GM18519 (cell line): ENCODE data around the gene PTAFR.
"Not testable (repeated sequence)": the region's sequence is repeated elsewhere in the genome, so short reads cannot be mapped to it uniquely, and the experiment has no call there.

Source experiments
- ATAC-seq: cut with Tn5 transposase; IDR thresholded peaks from one replicate; pipeline ENCODE4 v1.9.1; 2021; ENCODE audit warnings: mild to moderate bottlenecking, moderate library complexity; ENCODE audit not compliant: unreplicated experiment, low FRiP score

PTAFR gene

DNA sequence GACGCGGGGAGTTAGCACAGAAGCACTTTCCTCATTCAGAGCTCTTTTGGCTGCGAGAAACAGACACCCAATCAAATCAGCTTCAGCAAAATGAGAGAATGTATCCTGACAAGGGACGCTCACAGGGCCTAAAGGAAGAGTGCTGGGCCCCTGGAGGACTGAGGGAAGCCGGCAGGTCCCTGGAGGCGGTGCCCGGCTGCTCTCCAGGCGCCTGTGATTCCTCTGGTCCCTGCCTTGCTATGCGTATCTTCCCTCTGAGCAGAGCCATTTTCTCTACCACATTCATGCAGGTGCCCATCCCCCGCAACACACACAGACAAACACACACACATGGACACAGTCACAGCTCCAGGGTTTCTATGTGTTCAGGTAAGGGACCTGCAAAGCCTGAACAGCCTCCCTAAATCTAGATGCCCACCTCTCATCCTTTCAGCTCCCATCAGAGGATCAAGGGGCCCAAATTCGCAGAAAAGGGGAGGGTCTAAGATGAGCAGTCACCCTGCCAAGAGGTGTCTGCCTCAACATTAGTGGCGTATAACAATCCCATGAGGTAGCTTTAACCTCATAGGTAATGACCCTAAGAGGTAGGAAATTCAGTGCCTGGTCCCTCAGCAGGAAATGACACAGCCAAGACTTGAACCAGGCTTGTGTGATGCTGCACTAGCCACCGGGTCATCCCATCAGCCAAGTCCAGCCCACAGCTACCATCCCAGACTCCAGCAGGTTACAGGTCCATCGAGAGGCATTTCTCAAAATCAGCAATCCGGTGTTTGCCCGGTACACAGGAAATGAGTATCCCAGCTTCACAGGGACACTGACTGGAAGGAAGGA lies 29.0 kb downstream of the PTAFR start:
- no peak for ATAC-seq

DNA sequence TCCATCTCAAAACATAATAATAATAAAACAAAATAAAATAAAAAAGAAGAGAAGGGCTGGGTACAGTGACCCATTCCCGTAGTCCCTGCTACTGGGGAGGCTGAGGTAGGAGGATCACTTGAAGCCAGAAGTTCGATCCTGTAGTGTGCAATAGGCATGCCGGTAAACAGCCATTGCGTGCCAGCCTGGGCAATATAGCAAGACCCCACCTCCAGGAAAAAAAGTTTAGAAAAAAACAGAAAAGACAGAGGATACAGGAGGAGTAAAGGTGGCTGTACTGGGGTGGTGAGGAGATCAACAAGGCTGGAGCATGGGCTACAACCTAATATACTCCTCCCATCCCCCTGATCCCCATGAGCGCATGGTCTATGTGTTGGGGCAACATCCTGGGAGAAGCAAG lies 30.8 kb downstream of the PTAFR start:
- ATAC-seq: no peak

DNA sequence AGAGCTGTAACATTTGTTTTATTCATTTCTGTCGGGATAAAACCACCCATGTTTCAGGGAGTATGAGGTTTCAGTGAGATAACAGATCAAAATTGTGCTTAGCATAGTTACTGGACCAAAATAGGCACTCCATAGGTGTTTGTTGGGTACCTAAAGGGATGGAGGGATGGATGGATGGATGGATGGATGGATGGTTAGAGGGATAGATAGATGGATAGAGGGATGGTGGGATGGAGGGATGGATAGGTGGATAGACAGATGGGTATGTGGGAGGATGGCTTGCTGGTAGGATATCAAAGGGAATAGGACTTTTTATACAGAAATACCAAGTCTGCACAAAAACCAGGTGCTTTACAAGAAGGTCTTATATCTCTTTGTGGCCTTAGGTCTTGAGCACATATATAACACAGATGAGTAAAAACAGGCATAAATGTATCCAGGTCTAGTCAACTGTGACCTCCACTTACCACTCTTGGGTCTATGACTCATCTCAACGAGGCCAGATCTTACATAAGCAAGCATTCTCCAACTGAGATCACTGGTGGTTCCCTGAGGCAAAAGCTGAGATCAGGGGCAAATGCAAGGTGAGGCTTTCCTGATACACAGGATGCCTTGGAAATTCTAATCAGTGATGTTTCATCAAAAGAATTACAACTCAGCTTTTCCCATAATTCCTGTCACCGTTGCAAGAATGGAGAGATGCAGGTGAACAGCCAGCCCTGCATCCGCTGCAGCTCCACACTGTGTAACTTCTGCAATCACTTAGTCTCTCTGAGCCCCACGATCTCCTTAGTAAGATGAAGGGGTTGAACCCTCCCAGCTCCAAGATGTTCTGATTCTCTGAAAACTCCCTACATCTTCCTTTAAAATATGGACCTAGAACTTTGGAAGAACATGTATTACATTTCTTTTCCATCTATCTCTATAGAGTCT lies 32.0 kb downstream of the PTAFR start:
- ATAC-seq: peak; percentile 73

DNA sequence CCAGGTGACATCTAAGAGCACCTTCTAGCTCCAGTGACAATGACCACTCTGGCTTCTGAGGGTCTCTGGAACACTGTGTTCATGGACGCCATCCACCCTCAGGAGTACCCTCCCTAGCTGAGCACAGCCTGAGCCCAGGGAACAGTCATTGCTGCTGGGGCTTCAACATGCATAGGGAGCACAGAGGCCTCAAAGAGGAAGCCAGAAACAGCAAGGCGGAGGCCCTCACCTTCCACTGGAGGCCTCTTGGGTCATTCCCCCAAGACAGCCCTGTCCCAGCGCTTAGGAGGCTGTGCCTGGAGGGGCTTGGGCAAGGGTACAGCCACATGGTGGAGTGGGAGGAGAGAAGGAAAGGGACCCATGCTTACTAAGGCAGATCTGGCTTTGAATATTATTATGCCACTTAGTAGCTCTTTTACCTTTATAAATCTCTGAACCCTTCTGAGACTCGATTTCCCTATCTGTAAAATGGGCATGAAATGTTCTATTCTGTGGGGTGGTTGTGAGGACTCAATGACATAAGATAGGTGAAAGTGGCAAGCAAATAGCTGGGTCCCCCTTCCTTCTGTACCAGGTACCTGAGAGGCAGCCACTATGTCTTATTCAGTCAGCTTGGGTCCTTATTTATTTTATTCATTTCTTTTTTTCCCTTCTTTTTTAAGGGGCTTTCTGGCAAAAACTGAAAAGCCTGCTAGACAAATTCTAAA lies 32.8 kb downstream of the PTAFR start:
- ATAC-seq: no peak

DNA sequence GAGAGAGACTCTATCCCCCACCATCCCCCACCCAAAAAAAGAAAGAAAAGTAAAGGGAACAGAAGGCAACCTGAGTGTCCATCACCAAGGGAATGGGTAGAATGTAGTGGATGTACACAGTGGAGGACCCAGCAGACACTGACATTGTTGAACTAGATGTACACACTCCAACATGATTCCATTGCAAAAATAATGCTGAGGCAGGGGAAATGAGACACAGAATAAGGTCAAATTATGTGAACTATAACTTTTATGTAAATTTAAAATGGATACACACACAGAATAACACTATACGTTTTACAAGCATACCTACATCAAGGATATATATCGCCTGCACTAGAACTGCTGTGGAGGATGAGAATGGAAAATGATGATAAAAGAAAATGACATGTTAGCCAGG lies 34.8 kb downstream of the PTAFR start:
- ATAC-seq: no peak

DNA sequence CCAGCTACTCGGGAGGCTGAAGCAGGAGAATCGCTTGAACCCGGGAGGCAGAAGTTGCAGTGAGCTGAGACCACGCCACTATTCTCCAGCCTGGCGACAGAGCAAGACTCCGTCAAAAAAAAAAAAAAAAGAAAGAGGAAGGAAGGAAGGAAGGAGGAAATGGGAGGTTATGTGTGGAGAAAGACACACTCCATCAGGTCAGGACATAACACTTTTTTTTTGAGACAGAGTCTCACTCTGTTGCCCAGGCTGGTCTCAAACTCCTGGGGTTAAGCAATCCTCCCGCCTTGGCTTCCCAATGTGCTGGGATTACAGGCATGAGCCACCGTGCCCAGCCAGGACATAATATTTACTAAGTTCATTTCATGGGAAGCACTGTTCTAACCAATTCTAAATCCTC lies 36.6 kb downstream of the PTAFR start:
- ATAC-seq: not testable (repeated sequence)

DNA sequence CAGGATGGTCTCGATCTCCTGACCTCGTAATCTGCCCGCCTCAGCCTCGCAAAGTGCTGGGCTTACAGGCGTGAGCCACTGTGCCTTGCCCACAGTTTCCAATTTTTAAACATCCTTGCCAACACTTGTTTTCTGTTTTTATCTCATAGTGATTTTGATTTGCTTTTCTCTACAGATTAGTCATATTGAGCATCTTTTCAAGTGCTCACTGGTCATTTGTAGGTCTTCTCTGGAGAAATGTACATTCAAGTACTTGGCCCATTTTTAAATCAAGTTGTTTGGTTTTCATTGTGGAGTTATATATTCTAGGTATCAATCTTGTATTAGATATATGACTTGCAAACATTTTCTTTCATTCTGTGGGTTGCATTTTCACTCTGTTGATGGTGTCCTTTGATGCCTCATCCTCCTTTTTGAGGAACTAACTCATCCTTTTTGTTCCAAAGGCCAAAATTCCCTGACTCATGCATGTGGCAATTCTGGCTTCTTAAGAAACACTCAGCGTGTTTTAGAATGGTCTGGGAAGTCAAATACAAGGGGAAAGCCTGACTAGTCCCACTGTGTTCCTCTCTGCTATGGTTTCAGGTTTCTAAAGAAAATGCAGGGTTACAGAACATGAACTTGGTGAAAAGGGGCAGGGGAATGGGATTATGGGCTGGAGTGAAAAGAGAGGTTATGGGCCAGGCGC lies 37.3 kb downstream of the PTAFR start:
- ATAC-seq: no peak

DNA sequence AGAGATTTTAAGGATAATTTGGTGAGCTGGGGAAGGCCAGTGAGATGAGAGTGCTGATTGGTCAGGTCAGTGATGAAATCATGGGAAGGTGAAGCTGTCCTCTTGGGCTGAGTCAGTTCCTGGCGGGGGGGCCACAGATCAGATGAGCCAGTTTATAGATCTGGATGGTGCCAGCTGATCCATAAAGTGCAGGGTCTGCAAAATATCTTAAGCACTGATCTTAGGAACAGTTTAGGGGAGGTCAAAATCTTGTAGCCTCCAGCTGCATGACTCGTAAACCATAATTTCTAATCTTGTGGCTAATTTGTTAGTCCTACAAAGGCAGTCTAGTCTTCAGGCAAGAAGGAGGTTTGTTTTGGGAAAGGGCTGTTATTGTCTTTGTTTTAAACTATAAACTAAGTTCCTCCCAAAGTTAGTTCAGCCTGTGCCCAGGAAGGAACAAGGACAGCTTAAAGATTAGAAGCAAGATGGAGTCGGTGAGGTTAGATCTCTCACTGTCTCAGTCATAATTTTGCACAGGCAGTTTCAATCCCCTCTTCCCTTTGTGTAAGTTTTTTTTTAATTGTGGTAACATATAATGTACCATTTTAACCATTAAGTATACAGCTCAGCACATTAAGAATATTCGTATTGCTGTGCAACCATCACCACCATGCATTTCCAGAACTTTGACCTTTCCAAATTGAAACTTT lies 39.4 kb downstream of the PTAFR start:
- no peak for ATAC-seq

DNA sequence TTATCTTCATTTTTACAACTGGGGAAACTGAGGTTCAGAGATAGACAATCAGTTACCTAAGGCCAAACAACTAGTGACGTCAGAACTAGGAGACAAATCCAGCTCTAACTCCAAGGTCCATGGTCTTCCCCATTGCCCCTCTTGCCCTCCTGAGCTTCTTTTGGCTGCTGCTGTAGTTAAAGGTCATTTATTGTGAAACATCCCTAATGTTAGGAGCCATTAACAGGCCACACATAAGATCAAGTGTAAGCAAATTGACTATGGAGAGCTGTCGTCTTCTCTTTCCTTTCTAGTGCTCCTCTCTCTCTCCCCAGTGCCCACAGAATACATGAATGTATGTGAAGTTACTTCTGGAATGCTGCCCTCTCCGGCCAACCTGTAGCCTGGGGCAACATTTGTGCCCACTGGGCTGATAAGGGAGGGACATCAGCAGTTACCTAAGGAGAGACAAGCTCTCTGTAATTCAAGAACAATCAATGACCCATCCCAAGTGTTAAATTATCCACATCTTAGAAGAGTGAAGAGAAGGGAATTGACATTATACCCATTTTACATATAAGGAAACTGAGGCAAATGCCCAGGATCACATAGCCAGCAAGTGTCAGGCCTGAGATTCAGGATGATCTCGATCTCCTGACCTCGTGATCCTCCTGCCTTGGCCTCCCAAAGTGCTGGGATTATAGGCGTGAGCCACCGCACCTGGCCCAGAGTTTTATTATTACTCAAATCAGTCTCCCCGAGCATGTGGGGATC lies 40.1 kb downstream of the PTAFR start:
- ATAC-seq: no peak

DNA sequence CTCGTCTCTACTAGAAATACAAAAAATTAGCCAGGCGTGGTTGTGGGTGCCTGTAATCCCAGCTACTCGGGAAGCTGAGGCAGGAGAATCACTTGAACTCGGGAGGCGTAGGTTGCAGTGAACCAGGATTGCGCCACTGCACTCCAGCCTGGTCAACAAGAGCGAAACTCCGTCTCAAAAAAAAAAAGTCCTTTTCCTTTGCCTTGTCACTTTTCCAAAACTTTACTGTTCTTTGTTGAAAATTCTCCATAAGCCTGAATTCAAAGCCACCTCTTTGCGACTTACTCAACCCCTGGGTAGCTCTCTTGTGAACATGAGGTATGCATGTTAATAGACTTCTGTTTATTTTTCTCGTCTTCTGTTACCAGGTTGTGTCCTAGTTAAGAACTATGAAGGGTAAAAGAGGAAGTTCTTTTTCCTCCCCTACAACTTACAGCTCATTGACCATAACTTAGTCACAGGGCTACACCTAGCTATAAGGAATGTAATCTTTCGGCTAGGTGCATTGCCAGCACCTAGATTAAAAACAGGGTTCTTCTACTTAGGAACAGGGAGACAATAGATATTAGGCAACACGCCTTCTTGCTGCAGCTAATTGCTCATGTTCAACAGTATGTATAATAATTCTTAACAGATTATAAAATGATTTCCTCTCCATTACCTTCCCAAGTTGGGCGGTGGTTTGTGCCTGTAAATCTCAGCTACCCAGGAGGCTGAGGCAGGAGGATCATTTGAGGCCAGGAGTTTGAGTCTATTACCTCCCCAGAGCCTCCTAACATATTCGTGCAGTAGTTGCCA lies 40.9 kb downstream of the PTAFR start:
- ATAC-seq: no peak

DNA sequence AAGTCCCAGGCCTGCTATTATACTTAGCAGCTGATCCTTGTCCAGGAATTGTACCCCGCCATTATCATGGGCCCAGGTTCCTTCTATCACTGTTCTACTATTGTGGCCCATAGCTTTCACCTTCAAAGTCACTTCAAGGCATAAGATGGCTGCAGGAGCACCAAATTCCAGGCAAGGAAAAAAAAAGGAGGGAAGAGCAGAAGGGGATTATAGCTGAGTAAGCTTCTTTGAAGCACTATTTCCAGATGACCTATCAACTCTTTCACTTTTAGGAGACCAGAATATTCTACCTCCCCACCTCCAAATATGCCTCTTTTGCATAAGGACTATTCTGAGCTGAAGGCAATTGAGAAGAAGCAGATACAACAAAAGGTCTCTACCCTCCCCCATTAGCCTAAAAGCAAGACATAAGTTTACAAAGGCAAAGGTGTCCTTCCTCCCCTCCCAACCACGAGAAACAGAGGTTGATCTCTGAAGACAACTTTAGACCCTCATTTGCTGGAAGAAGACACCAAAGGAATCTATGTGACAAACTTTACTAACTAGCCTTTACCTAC lies 41.8 kb downstream of the PTAFR start:
- ATAC-seq: no peak

DNA sequence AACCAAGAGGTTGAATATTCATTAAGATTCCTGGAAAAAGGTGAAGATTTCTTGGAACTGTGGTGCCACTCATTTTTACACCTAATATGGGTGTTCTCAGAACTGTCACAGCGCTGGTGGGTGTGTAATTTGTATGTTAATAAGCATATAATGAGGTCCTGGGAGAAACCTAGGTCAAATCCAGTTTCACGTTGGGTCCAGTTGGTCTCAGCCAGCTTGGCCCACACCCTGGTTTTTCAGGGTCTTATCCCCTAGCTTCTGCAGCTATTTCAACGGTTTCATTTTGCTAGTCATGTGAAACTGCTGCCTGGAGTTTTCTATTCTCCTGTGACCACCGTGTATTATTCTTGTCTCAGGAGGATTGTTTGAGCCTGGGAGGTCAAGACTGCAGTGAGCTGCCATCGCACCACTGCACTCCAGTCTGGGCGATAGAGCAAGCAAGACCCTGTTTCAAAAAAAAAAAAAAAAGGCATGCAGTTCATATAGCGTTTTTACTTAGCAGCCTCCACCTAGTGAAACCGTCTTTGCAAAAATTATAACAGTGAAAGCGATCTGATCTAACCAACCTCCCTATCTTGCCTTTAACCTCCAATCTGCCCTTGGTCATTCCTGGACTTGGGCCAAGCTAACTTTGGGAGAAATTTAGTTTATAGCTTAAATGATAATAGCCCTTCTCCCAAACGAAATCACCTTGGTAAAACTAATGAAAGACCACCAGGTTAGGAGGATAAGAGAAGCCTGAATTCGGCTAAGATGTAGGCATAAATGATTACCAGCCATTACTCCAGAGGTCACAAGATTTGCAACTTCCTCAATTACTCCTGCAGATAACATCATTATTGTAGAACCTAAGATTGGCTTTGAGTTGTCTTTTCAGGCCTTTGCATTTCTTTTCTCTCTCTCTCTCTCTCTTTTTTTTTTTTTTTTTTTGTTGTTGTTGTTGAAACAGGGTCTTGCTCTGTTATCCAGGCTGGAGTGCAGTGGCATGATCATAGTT lies 44.0 kb downstream of the PTAFR start:
- no peak for ATAC-seq

DNA sequence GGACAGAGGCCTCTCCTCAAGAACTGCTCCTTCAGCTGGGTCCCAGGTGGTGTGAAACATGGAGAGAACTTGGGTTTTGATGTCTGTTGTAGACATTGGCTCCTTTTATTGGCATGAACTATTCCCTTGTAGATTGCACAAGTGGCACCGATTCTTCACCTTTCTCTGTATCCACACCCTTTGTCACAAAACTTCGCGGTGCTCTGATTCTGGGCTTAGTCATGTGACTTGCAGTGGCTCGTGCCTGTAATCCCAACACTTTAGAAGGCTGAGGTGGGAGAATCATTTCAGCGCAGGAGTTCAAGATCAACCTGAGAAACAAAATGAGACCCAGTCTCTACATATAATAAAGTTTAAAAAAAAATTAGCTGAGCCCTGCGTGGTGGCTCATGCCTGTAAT lies 45.6 kb downstream of the PTAFR start:
- ATAC-seq: no peak

DNA sequence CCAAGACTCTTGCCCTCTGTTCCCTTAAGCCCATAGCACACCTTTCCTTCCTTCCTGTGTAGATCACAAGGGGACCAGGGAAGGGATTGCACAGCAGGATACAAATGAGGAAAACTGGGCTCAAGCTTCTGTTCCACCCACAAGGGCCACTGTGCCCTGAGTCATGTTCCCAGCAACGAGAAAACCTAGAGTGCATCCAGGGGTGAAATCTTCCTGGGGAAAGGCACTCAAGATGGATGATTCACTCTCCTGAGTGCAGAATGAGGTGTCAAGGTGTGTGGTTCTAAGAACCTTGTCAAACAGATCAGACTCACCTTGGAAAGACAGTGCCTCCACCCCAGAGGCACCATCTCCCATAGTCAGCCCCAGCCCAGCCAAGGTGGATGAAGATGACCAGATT lies 47.3 kb downstream of the PTAFR start:
- no peak for ATAC-seq

DNA sequence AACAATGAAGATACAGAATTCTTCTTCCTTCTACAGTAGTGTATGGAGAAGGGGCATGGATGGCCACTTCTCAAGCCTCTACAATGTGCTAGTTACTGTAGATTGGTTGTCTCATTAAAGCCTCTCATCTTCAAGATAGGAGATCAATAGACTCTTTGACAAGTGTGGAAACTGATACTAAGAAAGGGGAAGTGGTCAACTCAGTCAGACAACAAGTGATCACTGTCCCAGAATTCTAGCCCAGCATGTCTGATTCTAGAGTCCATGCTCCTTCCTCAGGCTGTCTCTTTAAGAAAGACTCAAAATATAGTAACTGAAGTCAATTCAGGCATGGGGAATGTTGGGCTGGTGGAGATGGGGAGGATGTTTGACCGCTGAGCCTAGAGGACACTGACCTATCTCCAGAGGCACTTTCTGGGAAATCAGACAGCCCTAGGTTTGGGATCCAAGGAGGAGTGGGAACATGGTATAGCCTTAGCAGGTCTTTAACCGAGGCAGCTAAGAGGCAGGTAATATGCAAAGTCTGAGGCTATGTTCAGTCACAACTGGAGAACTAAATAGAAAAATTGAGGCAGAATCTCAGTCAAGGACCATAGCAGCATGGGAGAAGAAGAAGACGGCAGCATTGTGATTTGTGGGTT lies 48.8 kb downstream of the PTAFR start:
- ATAC-seq: peak; percentile 61

DNA sequence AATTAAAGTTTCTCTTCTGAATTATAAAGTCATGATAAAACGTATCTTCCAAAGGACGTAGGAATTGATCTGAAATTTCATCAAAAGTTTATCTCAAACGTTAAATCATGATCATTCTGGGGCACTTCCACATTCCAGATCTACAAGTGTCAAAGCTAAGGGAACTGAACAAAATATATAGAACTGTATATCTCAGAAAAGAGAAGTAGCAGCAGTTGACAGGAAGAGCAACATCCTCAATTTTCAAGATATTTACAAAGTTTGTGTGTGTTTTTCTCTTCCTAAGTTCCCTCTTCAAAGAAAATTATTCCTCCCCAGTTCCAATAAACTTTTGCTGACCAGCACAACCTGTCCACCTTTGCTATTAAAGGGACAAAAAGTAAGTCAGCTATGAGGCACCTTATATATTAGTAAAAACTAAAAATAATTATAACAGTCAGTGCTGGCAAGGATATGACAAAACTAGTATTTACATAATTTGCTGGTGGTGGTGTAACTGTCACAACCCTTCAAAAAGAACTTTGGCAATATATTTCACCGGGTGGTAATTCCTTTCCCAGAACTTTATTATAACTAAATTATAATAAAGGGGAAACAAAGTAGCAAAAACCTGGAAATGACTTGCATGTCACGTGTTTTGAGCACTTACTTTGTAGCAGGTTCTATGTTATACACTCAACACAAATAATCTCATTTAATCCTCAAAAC lies 49.6 kb downstream of the PTAFR start:
- no peak for ATAC-seq
